ENCODE data around the gene FRMD4A.
"Not testable (repeated sequence)": the region's sequence is repeated elsewhere in the genome, so short reads cannot be mapped to it uniquely, and the experiment has no call there.

The FRMD4A gene

GRCh38 chr10:13939391-13939790 lies 391.3 kb downstream of the FRMD4A start:
- Histone ChIP-seq H3K9me3 (ENCODE audit: control insufficient read depth, low read length) (no peaks in the 10 kb centered on the region), H3K36me3 (ENCODE audit: control insufficient read depth, insufficient read depth, low read length) (no peaks in the 10 kb centered on the region), H3K27me3 (replicated peaks; ENCODE audit: control insufficient read depth, insufficient read depth, low read length, poor library complexity, severe bottlenecking) (no peaks in the 10 kb centered on the region), H3K27ac (ENCODE audit: insufficient read depth, low read length, poor library complexity, severe bottlenecking) (no peak overlapping the region), H3K4me1 (ENCODE audit: control insufficient read depth, insufficient read depth, low read length, poor library complexity, severe bottlenecking) (no peaks in the 10 kb centered on the region), H3K4me3 (ENCODE audit: insufficient read depth, low read depth, low read length, poor library complexity, severe bottlenecking) (no peak overlapping the region)
- no peak for DNase-seq

DNA sequence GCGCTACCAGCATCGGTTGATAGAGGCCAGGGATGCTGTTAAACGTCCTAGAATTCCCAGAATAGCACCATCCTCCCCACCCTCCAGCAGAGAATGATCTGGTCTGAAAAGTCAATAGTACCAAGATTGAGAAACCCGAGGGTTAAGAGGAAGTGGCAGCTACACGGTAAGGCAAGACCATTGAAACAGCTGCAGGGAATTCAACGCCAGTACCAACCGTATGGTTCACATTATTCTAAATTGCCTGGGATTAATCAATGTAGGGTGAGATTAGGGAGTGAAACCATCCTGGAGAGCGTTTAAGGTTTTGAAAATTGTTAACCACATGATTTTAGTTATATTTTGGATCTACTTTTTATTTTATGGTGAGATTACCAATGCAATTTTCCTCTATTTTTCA lies 391.8 kb downstream of the FRMD4A start:
- H3K27me3 ChIP-seq (replicated peaks; ENCODE audit: control insufficient read depth, insufficient read depth, low read length, poor library complexity, severe bottlenecking), result no peaks in the 10 kb centered on the region
- H3K27ac ChIP-seq (ENCODE audit: insufficient read depth, low read length, poor library complexity, severe bottlenecking), result no peak overlapping the region
- no peak overlapping the region for H3K4me3 ChIP-seq (ENCODE audit: insufficient read depth, low read depth, low read length, poor library complexity, severe bottlenecking)
- H3K4me1 ChIP-seq (ENCODE audit: control insufficient read depth, insufficient read depth, low read length, poor library complexity, severe bottlenecking), result no peaks in the 10 kb centered on the region
- DNase-seq, result no peak
- no peaks in the 10 kb centered on the region for H3K9me3 ChIP-seq (ENCODE audit: control insufficient read depth, low read length)
- no peaks in the 10 kb centered on the region for H3K36me3 ChIP-seq (ENCODE audit: control insufficient read depth, insufficient read depth, low read length)

DNA sequence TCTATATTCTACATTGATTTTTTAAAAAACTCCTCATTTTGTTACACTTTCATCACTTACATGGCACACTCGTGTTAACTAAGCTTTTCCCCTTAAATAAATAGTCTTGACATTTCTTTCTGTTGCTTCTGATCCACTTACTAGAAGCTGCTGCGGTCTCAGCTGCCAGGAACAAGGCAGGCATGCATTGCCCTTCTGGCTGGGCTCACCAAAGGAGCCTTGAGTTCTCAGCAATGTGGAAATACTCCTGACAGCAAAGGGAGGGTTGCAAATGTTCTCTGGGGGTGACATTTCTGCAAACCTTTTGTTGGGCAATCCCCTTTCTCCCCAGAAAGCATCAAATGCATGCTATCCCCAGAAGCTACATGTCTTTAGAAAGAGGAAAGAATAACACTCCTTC lies 393.9 kb downstream of the FRMD4A start:
- Histone ChIP-seq H3K9me3 (ENCODE audit: control insufficient read depth, low read length) (no peaks in the 10 kb centered on the region), H3K4me3 (ENCODE audit: insufficient read depth, low read depth, low read length, poor library complexity, severe bottlenecking) (no peak overlapping the region), H3K27ac (ENCODE audit: insufficient read depth, low read length, poor library complexity, severe bottlenecking) (no peak overlapping the region), H3K27me3 (replicated peaks; ENCODE audit: control insufficient read depth, insufficient read depth, low read length, poor library complexity, severe bottlenecking) (no peaks in the 10 kb centered on the region), H3K36me3 (ENCODE audit: control insufficient read depth, insufficient read depth, low read length) (no peaks in the 10 kb centered on the region), H3K4me1 (ENCODE audit: control insufficient read depth, insufficient read depth, low read length, poor library complexity, severe bottlenecking) (no peaks in the 10 kb centered on the region)
- no peak for DNase-seq

- Histone ChIP-seq H3K27ac (ENCODE audit: insufficient read depth, low read length, poor library complexity, severe bottlenecking) (no peak overlapping the region), H3K9me3 (ENCODE audit: control insufficient read depth, low read length) (no peaks in the 10 kb centered on the region), H3K4me3 (ENCODE audit: insufficient read depth, low read depth, low read length, poor library complexity, severe bottlenecking) (no peak overlapping the region), H3K27me3 (replicated peaks; ENCODE audit: control insufficient read depth, insufficient read depth, low read length, poor library complexity, severe bottlenecking) (no peaks in the 10 kb centered on the region), H3K36me3 (ENCODE audit: control insufficient read depth, insufficient read depth, low read length) (no peaks in the 10 kb centered on the region), H3K4me1 (ENCODE audit: control insufficient read depth, insufficient read depth, low read length, poor library complexity, severe bottlenecking) (peaks cover 3% of the 10 kb centered on the region)
- DNase-seq, result peak in 2 of 3 donors; percentile 11 to 27
Measured at GRCh38 chr10:13930120-13930519, 400.6 kb downstream of the FRMD4A start.

DNA sequence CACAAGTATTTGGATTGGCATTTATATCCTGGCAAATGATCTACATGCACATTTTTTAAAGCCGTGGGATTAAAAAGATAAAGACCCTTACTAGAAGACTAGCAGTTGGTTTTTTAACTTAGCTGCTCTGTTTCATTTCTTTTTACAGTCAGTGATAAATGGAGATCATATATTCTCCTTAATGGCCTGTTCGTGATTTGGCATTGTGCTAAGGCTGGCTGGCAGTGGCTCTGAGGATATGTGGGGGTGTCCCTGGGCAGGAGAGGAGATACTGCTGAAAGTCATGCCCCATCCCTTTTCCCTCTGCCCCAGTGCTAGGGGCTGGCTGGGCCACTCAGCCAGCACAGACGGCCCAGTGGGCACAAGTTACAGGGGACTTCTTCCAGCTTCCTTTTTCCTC lies 402.3 kb downstream of the FRMD4A start:
- no peaks in the 10 kb centered on the region for H3K9me3 ChIP-seq (ENCODE audit: control insufficient read depth, low read length)
- H3K36me3 ChIP-seq (ENCODE audit: control insufficient read depth, insufficient read depth, low read length), result no peaks in the 10 kb centered on the region
- peaks cover 3% of the 10 kb centered on the region for H3K4me1 ChIP-seq (ENCODE audit: control insufficient read depth, insufficient read depth, low read length, poor library complexity, severe bottlenecking)
- H3K4me3 ChIP-seq (ENCODE audit: insufficient read depth, low read depth, low read length, poor library complexity, severe bottlenecking), result no peak overlapping the region
- DNase-seq, result no peak
- H3K27me3 ChIP-seq (replicated peaks; ENCODE audit: control insufficient read depth, insufficient read depth, low read length, poor library complexity, severe bottlenecking), result no peaks in the 10 kb centered on the region
- no peak overlapping the region for H3K27ac ChIP-seq (ENCODE audit: insufficient read depth, low read length, poor library complexity, severe bottlenecking)

GRCh38 chr10:13925971-13926780 lies 404.5 kb downstream of the FRMD4A start:
- H3K27me3 ChIP-seq (replicated peaks; ENCODE audit: control insufficient read depth, insufficient read depth, low read length, poor library complexity, severe bottlenecking), result no peaks in the 10 kb centered on the region
- no peak overlapping the region for H3K27ac ChIP-seq (ENCODE audit: insufficient read depth, low read length, poor library complexity, severe bottlenecking)
- DNase-seq, result no peak
- no peak overlapping the region for H3K4me3 ChIP-seq (ENCODE audit: insufficient read depth, low read depth, low read length, poor library complexity, severe bottlenecking)
- no peaks in the 10 kb centered on the region for H3K9me3 ChIP-seq (ENCODE audit: control insufficient read depth, low read length)
- H3K36me3 ChIP-seq (ENCODE audit: control insufficient read depth, insufficient read depth, low read length), result no peaks in the 10 kb centered on the region
- peaks cover 3% of the 10 kb centered on the region for H3K4me1 ChIP-seq (ENCODE audit: control insufficient read depth, insufficient read depth, low read length, poor library complexity, severe bottlenecking)

- H3K36me3 ChIP-seq (ENCODE audit: control insufficient read depth, insufficient read depth, low read length), result no peaks in the 10 kb centered on the region
- H3K4me3 ChIP-seq (ENCODE audit: insufficient read depth, low read depth, low read length, poor library complexity, severe bottlenecking), result no peak overlapping the region
- no peaks in the 10 kb centered on the region for H3K9me3 ChIP-seq (ENCODE audit: control insufficient read depth, low read length)
- no peak for DNase-seq
- H3K27me3 ChIP-seq (replicated peaks; ENCODE audit: control insufficient read depth, insufficient read depth, low read length, poor library complexity, severe bottlenecking), result no peaks in the 10 kb centered on the region
- H3K27ac ChIP-seq (ENCODE audit: insufficient read depth, low read length, poor library complexity, severe bottlenecking), result no peak overlapping the region
- H3K4me1 ChIP-seq (ENCODE audit: control insufficient read depth, insufficient read depth, low read length, poor library complexity, severe bottlenecking), result no peaks in the 10 kb centered on the region
Measured at GRCh38 chr10:13924040-13924725, 406.5 kb downstream of the FRMD4A start.

GRCh38 chr10:13922586-13922985 lies 408.1 kb downstream of the FRMD4A start:
- no peaks in the 10 kb centered on the region for H3K27me3 ChIP-seq (replicated peaks; ENCODE audit: control insufficient read depth, insufficient read depth, low read length, poor library complexity, severe bottlenecking)
- no peaks in the 10 kb centered on the region for H3K4me1 ChIP-seq (ENCODE audit: control insufficient read depth, insufficient read depth, low read length, poor library complexity, severe bottlenecking)
- H3K36me3 ChIP-seq (ENCODE audit: control insufficient read depth, insufficient read depth, low read length), result no peaks in the 10 kb centered on the region
- no peak overlapping the region for H3K27ac ChIP-seq (ENCODE audit: insufficient read depth, low read length, poor library complexity, severe bottlenecking)
- H3K9me3 ChIP-seq (ENCODE audit: control insufficient read depth, low read length), result no peaks in the 10 kb centered on the region
- H3K4me3 ChIP-seq (ENCODE audit: insufficient read depth, low read depth, low read length, poor library complexity, severe bottlenecking), result no peak overlapping the region
- DNase-seq, result no peak

DNA sequence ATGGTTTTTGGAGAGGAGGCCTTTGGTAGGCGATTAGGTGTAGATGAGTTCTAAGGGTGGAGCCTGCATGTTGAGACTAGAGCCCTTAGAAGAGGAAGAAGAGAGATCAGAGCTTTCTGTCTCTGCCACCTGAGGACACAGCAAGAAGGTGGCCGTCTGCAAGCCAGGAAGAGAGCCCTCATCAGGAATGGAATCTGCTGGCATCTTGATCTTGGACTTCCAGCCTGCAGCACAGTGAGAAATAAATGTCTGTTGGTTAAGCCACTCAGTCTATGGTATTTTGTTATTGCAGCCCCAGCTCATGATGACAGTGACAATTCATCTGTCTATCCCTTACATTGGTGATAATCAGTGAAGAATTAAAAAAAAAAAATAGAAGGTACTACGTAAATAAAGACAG lies 408.8 kb downstream of the FRMD4A start:
- no peaks in the 10 kb centered on the region for H3K27me3 ChIP-seq (replicated peaks; ENCODE audit: control insufficient read depth, insufficient read depth, low read length, poor library complexity, severe bottlenecking)
- DNase-seq, result no peak
- no peaks in the 10 kb centered on the region for H3K4me1 ChIP-seq (ENCODE audit: control insufficient read depth, insufficient read depth, low read length, poor library complexity, severe bottlenecking)
- H3K4me3 ChIP-seq (ENCODE audit: insufficient read depth, low read depth, low read length, poor library complexity, severe bottlenecking), result no peak overlapping the region
- no peaks in the 10 kb centered on the region for H3K9me3 ChIP-seq (ENCODE audit: control insufficient read depth, low read length)
- H3K36me3 ChIP-seq (ENCODE audit: control insufficient read depth, insufficient read depth, low read length), result no peaks in the 10 kb centered on the region
- no peak overlapping the region for H3K27ac ChIP-seq (ENCODE audit: insufficient read depth, low read length, poor library complexity, severe bottlenecking)

- not testable (repeated sequence) for H3K27me3 ChIP-seq (replicated peaks; ENCODE audit: control insufficient read depth, insufficient read depth, low read length, poor library complexity, severe bottlenecking); H3K9me3 ChIP-seq (ENCODE audit: control insufficient read depth, low read length); DNase-seq; H3K36me3 ChIP-seq (ENCODE audit: control insufficient read depth, insufficient read depth, low read length); H3K4me3 ChIP-seq (ENCODE audit: insufficient read depth, low read depth, low read length, poor library complexity, severe bottlenecking); H3K4me1 ChIP-seq (ENCODE audit: control insufficient read depth, insufficient read depth, low read length, poor library complexity, severe bottlenecking); H3K27ac ChIP-seq (ENCODE audit: insufficient read depth, low read length, poor library complexity, severe bottlenecking)
Measured at GRCh38 chr10:13921131-13921530, 409.6 kb downstream of the FRMD4A start.

All from effector memory CD4-positive, alpha-beta T cell (primary cell).